Choroid plexus epithelial cell (primary cell): ENCODE data around the gene UFSP2.
"Not testable (repeated sequence)": the region's sequence is repeated elsewhere in the genome, so short reads cannot be mapped to it uniquely, and the experiment has no call there.

Experiments used
- DNase-seq: peaks from one replicate; pipeline ENCODE4 v3.0.0-alpha.2; 2010; ENCODE audit warnings: low read depth
- H3K4me3 ChIP-seq: 2 replicates; pipeline ENCODE4 v1.5.1; 2011; ENCODE audit warnings: low read depth, mild to moderate bottlenecking, control low read depth, low read length, moderate library complexity
- TF ChIP-seq, protein P1 (sequence below): conservative IDR thresholded peaks from 2 replicates; pipeline ENCODE4 v1.5.1; 2011; ENCODE audit warnings: low read depth, mild to moderate bottlenecking, control low read depth, inconsistent platforms, low read length, moderate library complexity

The UFSP2 gene

GRCh38 chr4:185369731-185370130 is 56.0 kb downstream of the UFSP2 start:
- DNase-seq = peak; percentile 16
- H3K4me3 ChIP-seq = no peak overlapping the region
- TF ChIP-seq, protein P1, sequence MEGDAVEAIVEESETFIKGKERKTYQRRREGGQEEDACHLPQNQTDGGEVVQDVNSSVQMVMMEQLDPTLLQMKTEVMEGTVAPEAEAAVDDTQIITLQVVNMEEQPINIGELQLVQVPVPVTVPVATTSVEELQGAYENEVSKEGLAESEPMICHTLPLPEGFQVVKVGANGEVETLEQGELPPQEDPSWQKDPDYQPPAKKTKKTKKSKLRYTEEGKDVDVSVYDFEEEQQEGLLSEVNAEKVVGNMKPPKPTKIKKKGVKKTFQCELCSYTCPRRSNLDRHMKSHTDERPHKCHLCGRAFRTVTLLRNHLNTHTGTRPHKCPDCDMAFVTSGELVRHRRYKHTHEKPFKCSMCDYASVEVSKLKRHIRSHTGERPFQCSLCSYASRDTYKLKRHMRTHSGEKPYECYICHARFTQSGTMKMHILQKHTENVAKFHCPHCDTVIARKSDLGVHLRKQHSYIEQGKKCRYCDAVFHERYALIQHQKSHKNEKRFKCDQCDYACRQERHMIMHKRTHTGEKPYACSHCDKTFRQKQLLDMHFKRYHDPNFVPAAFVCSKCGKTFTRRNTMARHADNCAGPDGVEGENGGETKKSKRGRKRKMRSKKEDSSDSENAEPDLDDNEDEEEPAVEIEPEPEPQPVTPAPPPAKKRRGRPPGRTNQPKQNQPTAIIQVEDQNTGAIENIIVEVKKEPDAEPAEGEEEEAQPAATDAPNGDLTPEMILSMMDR = no peak

GRCh38 chr4:185364886-185365285 is 60.9 kb downstream of the UFSP2 start:
- H3K4me3 ChIP-seq = no peak overlapping the region
- TF ChIP-seq, protein P1 = no peak
- DNase-seq = no peak

GRCh38 chr4:185363251-185363650 is 62.5 kb downstream of the UFSP2 start:
- no peak for DNase-seq
- TF ChIP-seq, protein P1 = no peak
- no peak overlapping the region for H3K4me3 ChIP-seq

DNA sequence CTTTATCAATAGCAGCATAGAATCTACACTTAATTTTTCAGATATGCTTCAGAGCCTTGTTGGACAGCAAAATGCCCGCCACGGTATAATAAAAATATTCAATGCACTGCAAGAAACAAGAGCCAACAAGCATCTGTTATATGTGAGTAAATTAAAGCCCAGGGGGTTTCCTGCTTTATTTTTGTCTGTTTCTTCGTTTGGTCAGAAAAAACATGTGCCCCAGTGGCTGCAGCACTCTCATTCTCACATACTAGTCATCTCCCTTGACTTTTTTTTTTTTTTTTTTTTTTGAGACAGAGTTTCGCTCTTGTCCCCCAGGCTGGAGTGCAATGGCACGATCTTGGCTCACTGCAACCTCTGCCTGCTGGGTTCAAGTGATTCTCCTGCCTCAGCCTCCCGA is 63.2 kb downstream of the UFSP2 start:
- H3K4me3 ChIP-seq = not testable (repeated sequence)
- peak; percentile 50 for DNase-seq

GRCh38 chr4:185361872-185362271 is 63.9 kb downstream of the UFSP2 start:
- TF ChIP-seq, protein P1 = no peak
- H3K4me3 ChIP-seq = no peak overlapping the region
- no peak for DNase-seq

DNA sequence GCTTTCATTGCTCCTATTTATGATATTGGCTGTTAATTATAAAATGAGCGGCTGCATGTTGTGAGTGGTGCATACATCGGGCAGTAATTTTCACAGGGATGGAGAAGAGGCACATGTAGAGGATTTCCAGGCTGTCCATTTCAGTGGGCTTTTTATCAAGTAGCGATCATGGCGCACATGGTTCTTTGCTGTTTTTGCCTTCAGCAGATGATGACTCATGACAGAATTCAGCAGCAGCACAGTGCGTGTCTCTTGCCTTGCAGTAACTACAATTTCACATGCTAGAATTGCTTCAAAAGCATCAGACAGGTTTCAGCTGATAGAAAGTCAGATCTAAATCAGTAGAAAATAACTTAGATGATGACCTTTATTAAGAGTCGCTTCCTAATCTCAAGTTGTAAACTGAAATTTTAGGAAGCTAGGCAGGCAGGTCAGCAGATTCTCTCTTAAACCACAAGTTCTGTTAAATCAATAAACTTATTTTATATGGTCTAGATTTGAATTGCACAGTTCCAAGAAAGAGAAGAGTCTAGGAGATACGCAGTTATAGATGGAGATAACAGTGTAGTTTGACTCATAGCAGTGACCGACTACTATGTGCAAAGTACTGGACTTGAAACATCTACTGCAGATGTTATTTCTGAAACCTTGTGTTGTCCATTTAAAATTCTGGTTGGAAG is 65.9 kb downstream of the UFSP2 start:
- DNase-seq = peak; percentile 92
- TF ChIP-seq, protein P1 = no peak
- no peak overlapping the region for H3K4me3 ChIP-seq

DNA sequence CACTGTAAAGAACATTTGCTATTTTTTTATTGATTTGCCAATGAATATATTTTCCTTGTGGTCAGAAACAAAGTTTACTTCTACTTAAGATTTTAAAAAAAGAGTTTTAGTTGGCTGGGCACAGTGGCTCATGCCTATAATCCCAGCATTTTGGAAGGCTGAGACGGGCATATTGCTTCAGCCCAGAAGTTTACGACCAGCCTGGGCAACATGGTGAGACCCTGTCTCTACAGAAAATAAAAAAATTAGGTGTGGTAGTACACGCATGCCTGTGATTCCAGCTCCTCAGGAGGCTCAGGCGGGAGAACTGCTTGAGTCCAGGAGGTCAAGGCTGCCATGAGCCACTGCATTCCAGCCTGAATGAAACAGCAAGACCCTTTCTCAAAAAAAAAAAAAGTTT is 66.8 kb downstream of the UFSP2 start:
- DNase-seq = peak; percentile 95
- TF ChIP-seq, protein P1 = no peak
- H3K4me3 ChIP-seq = no peak overlapping the region
